K562 (cell line): ENCODE data around the gene NKAPL. TPM values are rescaled to one million over a fixed set of nuclear protein-coding genes. Genes with fewer than 3 reads are reported as not detected.

Source experiments
- ASH1L ChIP-seq: fragments of 450-650 bp; IDR thresholded peaks from 2 replicates; pipeline ENCODE4 v1.6.1; 2018; ENCODE audit warnings: borderline replicate concordance, mild to moderate bottlenecking, low read depth; ENCODE audit not compliant: partially characterized antibody
- BHLHE40 ChIP-seq: IDR thresholded peaks from 2 replicates; pipeline ENCODE4 v1.6.1; 2011; ENCODE audit warnings: low read length, improper control_type of control experiment
- CHCHD3 ChIP-seq: fragments of 250-450 bp; sonication (Bioruptor Pico); IDR thresholded peaks from 2 replicates; pipeline ENCODE4 v2.1.2; 2022; ENCODE audit warnings: mild to moderate bottlenecking
- HMG20B ChIP-seq: fragments of 250-450 bp; sonication (Bioruptor Pico); IDR thresholded peaks from 2 replicates; pipeline ENCODE4 v1.5.0; 2021; ENCODE audit warnings: mild to moderate bottlenecking
- MXI1 ChIP-seq: IDR thresholded peaks from 2 replicates; pipeline ENCODE4 v1.6.1; 2011; ENCODE audit warnings: low read depth, mild to moderate bottlenecking, improper control_type of control experiment, low read length
- NFE2L1 ChIP-seq: fragments of 450-650 bp; IDR thresholded peaks from 2 replicates; pipeline ENCODE4 v1.6.1; 2016; ENCODE audit warnings: missing genetic modification characterization, low read depth, mild to moderate bottlenecking, missing compliant biosample characterization, moderate library complexity, borderline replicate concordance
- NRF1 ChIP-seq, 2 experiments: fragments of 450-650 bp; IDR thresholded peaks in 1 of 2; conservative IDR thresholded peaks in 1 of 2; 2 replicates each; pipeline ENCODE4 v1.6.1; 2014; ENCODE audit warnings: mild to moderate bottlenecking in 2 of 2
- TBL1XR1 ChIP-seq, 2 experiments: IDR thresholded peaks; 2 replicates each; pipeline ENCODE4 v1.6.1; 2012; ENCODE audit warnings: improper control_type of control experiment in 2 of 2, low read length in 2 of 2, mild to moderate bottlenecking in 1 of 2
- TCFL5 ChIP-seq: fragments of 250-450 bp; sonication (Bioruptor Pico); conservative IDR thresholded peaks from 2 replicates; pipeline ENCODE4 v1.6.1; 2021; ENCODE audit warnings: mild to moderate bottlenecking, moderate library complexity, matching md5 sums
- XRCC5 ChIP-seq: fragments of 200-400 bp; formaldehyde crosslinking; IDR thresholded peaks from 2 replicates; pipeline ENCODE4 v1.6.1; 2017; ENCODE audit warnings: low read depth, mild to moderate bottlenecking, low read length
- ZNF121 ChIP-seq: sonication (generic); formaldehyde crosslinking; conservative IDR thresholded peaks from 2 replicates; pipeline ENCODE4 v1.8.0; 2022; ENCODE audit warnings: missing genetic modification reagents
- ZNF324 ChIP-seq: fragments of 250-450 bp; sonication (Bioruptor Pico); IDR thresholded peaks from 2 replicates; pipeline ENCODE4 v1.4.0; 2020; ENCODE audit warnings: mild to moderate bottlenecking
- ZNF696 ChIP-seq: fragments of 250-450 bp; sonication (Bioruptor Pico); conservative IDR thresholded peaks from 2 replicates; pipeline ENCODE4 v1.4.0; 2020; ENCODE audit warnings: mild to moderate bottlenecking, moderate library complexity
- polyA plus RNA-seq, 8 experiments: library from polyadenylated mRNA; depleted of rRNA in 4 of 8; stranded (reverse) in 5 of 8; unstranded in 3 of 8; fragments of >200 nt; fragmentation: Nextera tagmentation in 2 of 8; fragmentation: Illumina TruSeq in 1 of 8; extraction: Ambion mirVana in 2 of 8; extraction: Trizol in 1 of 8; gene quantifications; 2 replicates each; pipeline versions ENCODE4 v1.2.1 to v1.2.3, GENCODE V29; 2011 to 2014; ENCODE audit warnings: inconsistent platforms in 1 of 8, missing spikeins in 1 of 8
- total RNA-seq, 7 experiments: library from RNA; depleted of rRNA in 6 of 7; stranded (reverse); fragments of >200 nt in 6 of 7; fragmentation: Illumina TruSeq in 2 of 7; extraction: Trizol in 2 of 7; gene quantifications; 2 replicates each; pipeline versions ENCODE4 v1.2.1 to v1.2.3, GENCODE V29; 2011 to 2021; ENCODE audit warnings: low replicate concordance in 1 of 7
- TF ChIP-seq, protein P1 (sequence below): fragments of 450-650 bp; formaldehyde crosslinking; IDR thresholded peaks from 2 replicates; pipeline ENCODE4 v1.4.0; 2022; ENCODE audit warnings: missing genetic modification characterization
- TF ChIP-seq, protein P2 (sequence below): sonication (generic); formaldehyde crosslinking; IDR thresholded peaks from 2 replicates; pipeline ENCODE4 v1.8.1; 2023; ENCODE audit warnings: mild to moderate bottlenecking, missing genetic modification reagents
- TF ChIP-seq, protein P3 (sequence below), 2 experiments: IDR thresholded peaks; 2 replicates each; pipeline ENCODE4 v1.6.1; 2011; ENCODE audit warnings: borderline replicate concordance in 1 of 2, control low read depth in 1 of 2, low read depth in 1 of 2, low read length in 1 of 2, mild to moderate bottlenecking in 1 of 2, mixed read lengths in 1 of 2, moderate library complexity in 1 of 2; ENCODE audit not compliant: insufficient read depth in 1 of 2, insufficient read length in 1 of 2, poor library complexity in 1 of 2, severe bottlenecking in 1 of 2; ENCODE audit errors: extremely low read depth in 1 of 2

Gene NKAPL
- total and polyA plus RNA-seq, 9 of the 15 experiments (the other 6 are each of a cell fraction or from before 2014, with no cell fraction given): not detected

DNA sequence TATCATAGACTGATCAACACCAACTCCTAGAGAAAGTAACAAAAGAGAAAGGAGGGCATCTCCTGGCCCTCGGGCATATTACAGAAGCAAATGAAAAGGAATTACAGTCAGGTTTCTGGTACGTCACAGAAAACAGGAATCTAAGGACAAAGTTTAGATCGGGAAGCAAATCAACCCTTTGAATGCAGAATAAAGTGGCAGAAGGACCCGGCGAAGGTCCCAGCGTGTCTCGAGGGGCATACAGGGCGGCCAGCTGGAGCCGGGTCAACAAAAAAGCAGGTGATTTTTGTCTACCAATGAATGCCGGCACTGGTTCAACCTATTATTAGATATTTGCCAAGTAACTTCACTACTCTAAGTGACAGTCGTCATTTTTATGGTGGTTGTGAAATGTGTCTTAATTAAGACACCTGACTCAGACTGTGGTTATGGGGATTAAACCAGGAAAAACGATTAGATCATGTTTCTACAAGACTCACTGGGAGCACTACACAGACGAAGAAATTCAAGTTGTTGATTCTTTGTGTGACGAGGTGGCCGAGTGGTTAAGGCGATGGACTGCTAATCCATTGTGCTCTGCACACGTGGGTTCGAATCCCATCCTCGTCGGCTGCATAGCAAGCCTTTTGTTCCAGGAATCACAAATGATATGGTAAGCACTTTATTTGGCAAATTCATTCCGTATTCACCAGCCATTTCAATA, 46.4 kb upstream of the NKAPL start (continued):
- TF ChIP-seq TBL1XR1 (IDR thresholded peaks at IDR 0.05; ENCODE audit: low read length in 2 of 2): peak; percentile 7 to 98; a peak in 3 of 4 replicates
- peak; percentile 20 for TF ChIP-seq ASH1L
- peak; percentile 67; the same call in 1 of the 2 replicates for TF ChIP-seq XRCC5
- peak; percentile 62 for TF ChIP-seq BHLHE40
- TF ChIP-seq, protein P1, sequence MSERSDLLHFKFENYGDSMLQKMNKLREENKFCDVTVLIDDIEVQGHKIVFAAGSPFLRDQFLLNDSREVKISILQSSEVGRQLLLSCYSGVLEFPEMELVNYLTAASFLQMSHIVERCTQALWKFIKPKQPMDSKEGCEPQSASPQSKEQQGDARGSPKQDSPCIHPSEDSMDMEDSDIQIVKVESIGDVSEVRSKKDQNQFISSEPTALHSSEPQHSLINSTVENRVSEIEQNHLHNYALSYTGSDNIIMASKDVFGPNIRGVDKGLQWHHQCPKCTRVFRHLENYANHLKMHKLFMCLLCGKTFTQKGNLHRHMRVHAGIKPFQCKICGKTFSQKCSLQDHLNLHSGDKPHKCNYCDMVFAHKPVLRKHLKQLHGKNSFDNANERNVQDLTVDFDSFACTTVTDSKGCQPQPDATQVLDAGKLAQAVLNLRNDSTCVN (CRISPR knock-in tag): no peak
- TF ChIP-seq TCFL5: no peak
- TF ChIP-seq HMG20B: no peak
- TF ChIP-seq ZNF696 (CRISPR knock-in tag): no peak; the same call in 1 of the 2 replicates
- no peak for TF ChIP-seq ZNF121
- TF ChIP-seq NRF1 (conservative IDR thresholded peaks at IDR 0.05 in 1 of 2, IDR thresholded peaks at IDR 0.05 in 1 of 2): no peak
- no peak for TF ChIP-seq CHCHD3 (CRISPR knock-in tag)
- TF ChIP-seq, protein P2, sequence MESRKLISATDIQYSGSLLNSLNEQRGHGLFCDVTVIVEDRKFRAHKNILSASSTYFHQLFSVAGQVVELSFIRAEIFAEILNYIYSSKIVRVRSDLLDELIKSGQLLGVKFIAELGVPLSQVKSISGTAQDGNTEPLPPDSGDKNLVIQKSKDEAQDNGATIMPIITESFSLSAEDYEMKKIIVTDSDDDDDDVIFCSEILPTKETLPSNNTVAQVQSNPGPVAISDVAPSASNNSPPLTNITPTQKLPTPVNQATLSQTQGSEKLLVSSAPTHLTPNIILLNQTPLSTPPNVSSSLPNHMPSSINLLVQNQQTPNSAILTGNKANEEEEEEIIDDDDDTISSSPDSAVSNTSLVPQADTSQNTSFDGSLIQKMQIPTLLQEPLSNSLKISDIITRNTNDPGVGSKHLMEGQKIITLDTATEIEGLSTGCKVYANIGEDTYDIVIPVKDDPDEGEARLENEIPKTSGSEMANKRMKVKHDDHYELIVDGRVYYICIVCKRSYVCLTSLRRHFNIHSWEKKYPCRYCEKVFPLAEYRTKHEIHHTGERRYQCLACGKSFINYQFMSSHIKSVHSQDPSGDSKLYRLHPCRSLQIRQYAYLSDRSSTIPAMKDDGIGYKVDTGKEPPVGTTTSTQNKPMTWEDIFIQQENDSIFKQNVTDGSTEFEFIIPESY (CRISPR knock-in tag): peak; percentile 96; the same call in 1 of the 2 replicates
- TF ChIP-seq NFE2L1 (tag): no peak
- TF ChIP-seq ZNF324 (CRISPR knock-in tag): no peak
- TF ChIP-seq MXI1: peak; percentile 40; the same call in 1 of the 2 replicates
- TF ChIP-seq, protein P3, sequence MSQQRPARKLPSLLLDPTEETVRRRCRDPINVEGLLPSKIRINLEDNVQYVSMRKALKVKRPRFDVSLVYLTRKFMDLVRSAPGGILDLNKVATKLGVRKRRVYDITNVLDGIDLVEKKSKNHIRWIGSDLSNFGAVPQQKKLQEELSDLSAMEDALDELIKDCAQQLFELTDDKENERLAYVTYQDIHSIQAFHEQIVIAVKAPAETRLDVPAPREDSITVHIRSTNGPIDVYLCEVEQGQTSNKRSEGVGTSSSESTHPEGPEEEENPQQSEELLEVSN (IDR thresholded peaks at IDR 0.05; ENCODE audit: borderline replicate concordance in 1 of 2, extremely low read depth in 1 of 2, insufficient read depth in 1 of 2, insufficient read length in 1 of 2, low read depth in 1 of 2, low read length in 1 of 2, poor library complexity in 1 of 2, severe bottlenecking in 1 of 2): peak; percentile 35 to 53
